Keratinocyte (primary cell): ENCODE data around the gene TCEANC. TPM values are rescaled to one million over a fixed set of nuclear protein-coding genes. Genes with fewer than 3 reads are reported as not detected.

ENCODE experiments used
- DNase-seq: peaks from one replicate; pipeline ENCODE4 v3.0.0-alpha.2; 2011; ENCODE audit warnings: low read depth, missing footprints, low spot score
- FAIRE-seq: peaks from 2 replicates; lab custom pipeline; 2011; peaks lifted over from hg19 to GRCh38; lab: Jason Lieb, UNC
- H2AFZ ChIP-seq: 2 replicates; pipeline ENCODE4 v1.6.0; 2012; ENCODE audit warnings: low read length, control low read depth, inconsistent platforms; ENCODE audit not compliant: control insufficient read depth
- H3K27ac ChIP-seq: 2 replicates; pipeline ENCODE4 v1.5.1; 2011; ENCODE audit warnings: low read length; ENCODE audit not compliant: control insufficient read depth, insufficient read depth
- H3K27me3 ChIP-seq: 3 replicates; pipeline ENCODE4 v1.6.0; 2011; ENCODE audit warnings: low read length; ENCODE audit not compliant: control insufficient read depth, insufficient read depth; ENCODE audit errors: extremely low read depth
- H3K36me3 ChIP-seq, 2 experiments: 2 replicates in 1 of 2; 3 replicates in 1 of 2; pipeline ENCODE4 v1.5.1; 2011; ENCODE audit warnings: low read length in 2 of 2, mild to moderate bottlenecking in 1 of 2; ENCODE audit not compliant: control insufficient read depth in 2 of 2, insufficient read depth in 2 of 2; ENCODE audit errors: extremely low read depth in 1 of 2
- H3K4me1 ChIP-seq: 3 replicates; pipeline ENCODE4 v1.5.1; 2011; ENCODE audit warnings: low read length; ENCODE audit not compliant: control insufficient read depth, insufficient read depth; ENCODE audit errors: extremely low read depth
- H3K4me2 ChIP-seq: 3 replicates; pipeline ENCODE4 v1.6.0; 2011; ENCODE audit warnings: low read depth, low read length; ENCODE audit not compliant: control insufficient read depth, insufficient read depth; ENCODE audit errors: extremely low read depth
- H3K4me3 ChIP-seq, 3 experiments: fragments of 200-600 bp in 1 of 3; sonication (generic) in 1 of 3; 2 replicates in 2 of 3; 3 replicates in 1 of 3; pipeline ENCODE4 v1.5.1; 2011 to 2016; ENCODE audit warnings: low read length in 3 of 3, mild to moderate bottlenecking in 3 of 3, control low read depth in 2 of 3, inconsistent platforms in 1 of 3, low read depth in 1 of 3, mixed read lengths in 1 of 3, mixed run types in 1 of 3, moderate library complexity in 1 of 3; ENCODE audit not compliant: control insufficient read depth in 2 of 3, insufficient read depth in 2 of 3; ENCODE audit errors: extremely low read depth in 1 of 3
- H3K79me2 ChIP-seq: 2 replicates; pipeline ENCODE4 v1.6.0; 2012; ENCODE audit warnings: low read length; ENCODE audit not compliant: control insufficient read depth, insufficient read depth
- H3K9ac ChIP-seq: 3 replicates; pipeline ENCODE4 v1.6.0; 2011; ENCODE audit warnings: low read length; ENCODE audit not compliant: control insufficient read depth, insufficient read depth; ENCODE audit errors: extremely low read depth
- H3K9me1 ChIP-seq: 3 replicates; pipeline ENCODE4 v1.6.0; 2011; ENCODE audit warnings: low read length; ENCODE audit not compliant: control insufficient read depth, insufficient read depth; ENCODE audit errors: extremely low read depth
- H3K9me3 ChIP-seq: 2 replicates; pipeline ENCODE4 v1.5.1; 2012; ENCODE audit warnings: low read depth, low read length; ENCODE audit not compliant: control insufficient read depth
- H4K20me1 ChIP-seq: 3 replicates; pipeline ENCODE4 v1.6.0; 2011; ENCODE audit warnings: low read length; ENCODE audit not compliant: control insufficient read depth, insufficient read depth; ENCODE audit errors: extremely low read depth
- EZH2 ChIP-seq: IDR thresholded peaks from one replicate; pipeline ENCODE4 v1.6.1; 2012; ENCODE audit warnings: inconsistent platforms, mild to moderate bottlenecking, low read length, moderate library complexity
- dilution Hi-C: fragments of 300-500 bp; cut with MboI; formaldehyde crosslinking; loops from one replicate; pipeline ENCODE4 v1.7.0; 2020; ENCODE audit warnings: low sequenced_read_pairs; ENCODE audit not compliant: extremely low pct_ligation_motif_present
- polyA plus RNA-seq, 5 experiments: library from polyadenylated mRNA; depleted of rRNA in 3 of 5; stranded (reverse) in 3 of 5; stranded (forward) in 1 of 5; unstranded in 1 of 5; fragments of >200 nt; gene quantifications; 1 replicate in 1 of 5; 2 replicates in 3 of 5; 3 replicates in 1 of 5; pipeline versions ENCODE4 v1.2.1 to v1.2.3, GENCODE V29; 2011 to 2012; ENCODE audit warnings: missing spikeins in 2 of 5, low read depth in 1 of 5, low replicate concordance in 1 of 5
- TF ChIP-seq, protein P1 (sequence below), 3 experiments: IDR thresholded peaks in 1 of 3; conservative IDR thresholded peaks in 1 of 3; optimal IDR thresholded peaks in 1 of 3; 2 replicates in 2 of 3; 3 replicates in 1 of 3; pipeline versions ENCODE3 to v1.5.1; 2011; ENCODE audit warnings: low read length in 3 of 3, mild to moderate bottlenecking in 3 of 3, moderate library complexity in 2 of 3, control low read depth in 1 of 3, inconsistent platforms in 1 of 3; ENCODE audit not compliant: insufficient read depth in 2 of 3; ENCODE audit errors: extremely low read depth in 1 of 3

The TCEANC gene
- polyA plus RNA-seq, 1 donor (not counting 4 experiments of a cell fraction or from before 2014, with no cell fraction given) = 1.8 TPM

DNA sequence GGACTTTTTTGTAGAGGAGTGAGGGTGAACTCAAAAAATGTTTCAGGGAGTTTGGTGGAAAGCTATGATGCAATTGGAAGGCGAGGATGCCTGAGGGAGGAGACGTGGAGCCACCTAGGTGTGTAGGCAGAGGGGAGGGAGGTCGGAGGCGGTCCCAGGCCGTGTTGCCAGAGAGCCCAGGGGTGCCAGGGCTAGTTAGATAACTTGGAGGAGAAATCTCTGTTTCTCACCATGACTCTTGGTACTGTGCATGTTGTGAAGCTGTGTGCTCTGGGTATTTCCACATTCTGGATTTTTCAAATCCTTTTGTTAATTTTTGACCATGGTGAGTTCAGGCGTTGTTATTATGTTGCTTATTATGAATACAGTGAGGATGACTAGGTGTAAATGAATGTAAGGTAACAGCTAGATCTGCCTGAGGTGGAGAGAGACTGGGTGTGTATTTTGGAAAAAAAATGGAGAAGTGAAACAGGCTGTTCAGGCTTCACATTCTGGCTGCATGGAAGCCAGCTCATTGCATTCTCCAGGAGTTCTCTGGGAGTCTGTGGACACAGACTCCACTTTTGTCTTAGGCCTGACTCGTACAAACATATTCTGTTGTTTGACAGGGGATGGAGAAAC, 40.5 kb downstream of the TCEANC start:
- Histone ChIP-seq H3K27ac (peak overlapping the region; percentile 85), H3K9me1 (no peaks in the 10 kb centered on the region), H3K36me3 (peaks cover 2 to 3% of the 10 kb centered on the region in 2 experiments), H3K27me3 (no peaks in the 10 kb centered on the region), H3K9ac (peak overlapping the region; percentile 66), H2AFZ (no peak overlapping the region), H3K9me3 (no peaks in the 10 kb centered on the region), H3K4me1 (peaks cover 38% of the 10 kb centered on the region), H3K4me2 (peak overlapping the region; percentile 82), H4K20me1 (no peaks in the 10 kb centered on the region), H3K79me2 (peaks cover 60% of the 10 kb centered on the region), H3K4me3 (peak overlapping the region in 2 of 3 experiments; percentile 23 to 33)
- dilution Hi-C loops = no loop called here
- DNase-seq (no peak), FAIRE-seq (no peak)
- no peak for TF ChIP-seq EZH2
- TF ChIP-seq, protein P1, sequence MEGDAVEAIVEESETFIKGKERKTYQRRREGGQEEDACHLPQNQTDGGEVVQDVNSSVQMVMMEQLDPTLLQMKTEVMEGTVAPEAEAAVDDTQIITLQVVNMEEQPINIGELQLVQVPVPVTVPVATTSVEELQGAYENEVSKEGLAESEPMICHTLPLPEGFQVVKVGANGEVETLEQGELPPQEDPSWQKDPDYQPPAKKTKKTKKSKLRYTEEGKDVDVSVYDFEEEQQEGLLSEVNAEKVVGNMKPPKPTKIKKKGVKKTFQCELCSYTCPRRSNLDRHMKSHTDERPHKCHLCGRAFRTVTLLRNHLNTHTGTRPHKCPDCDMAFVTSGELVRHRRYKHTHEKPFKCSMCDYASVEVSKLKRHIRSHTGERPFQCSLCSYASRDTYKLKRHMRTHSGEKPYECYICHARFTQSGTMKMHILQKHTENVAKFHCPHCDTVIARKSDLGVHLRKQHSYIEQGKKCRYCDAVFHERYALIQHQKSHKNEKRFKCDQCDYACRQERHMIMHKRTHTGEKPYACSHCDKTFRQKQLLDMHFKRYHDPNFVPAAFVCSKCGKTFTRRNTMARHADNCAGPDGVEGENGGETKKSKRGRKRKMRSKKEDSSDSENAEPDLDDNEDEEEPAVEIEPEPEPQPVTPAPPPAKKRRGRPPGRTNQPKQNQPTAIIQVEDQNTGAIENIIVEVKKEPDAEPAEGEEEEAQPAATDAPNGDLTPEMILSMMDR (optimal IDR thresholded peaks at IDR 0.05 in 1 of 3, IDR thresholded peaks at IDR 0.05 in 1 of 3, conservative IDR thresholded peaks at IDR 0.05 in 1 of 3; ENCODE audit: extremely low read depth in 1 of 3, insufficient read depth in 2 of 3, low read length in 3 of 3) = no peak

DNA sequence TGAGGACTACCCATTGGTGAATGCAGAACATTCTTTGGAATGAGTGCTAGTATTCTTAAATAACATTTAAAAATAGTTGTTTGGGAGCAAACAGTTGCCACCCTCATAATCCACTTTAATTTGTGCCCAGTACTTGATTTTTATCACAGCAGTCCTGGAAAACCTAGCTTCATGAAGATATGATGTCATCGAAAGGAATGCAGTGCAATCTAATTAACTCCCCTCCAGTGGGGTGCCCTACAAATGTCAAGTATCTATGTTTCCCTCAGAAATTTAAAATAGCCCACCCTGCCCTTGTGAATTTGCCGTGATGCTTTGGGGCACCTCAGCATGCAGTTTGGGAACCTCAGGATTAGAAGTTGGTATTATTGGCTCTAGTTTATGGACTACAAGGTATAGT, 41.4 kb downstream of the TCEANC start:
- FAIRE-seq = no peak
- no peak for DNase-seq
- Histone ChIP-seq H2AFZ (no peak overlapping the region), H4K20me1 (no peaks in the 10 kb centered on the region), H3K9ac (peak overlapping the region; percentile 66), H3K79me2 (peaks cover 59% of the 10 kb centered on the region), H3K4me3 (no peak overlapping the region), H3K4me2 (peak overlapping the region; percentile 82), H3K36me3 (peaks cover 2 to 3% of the 10 kb centered on the region in 2 experiments), H3K27ac (peak overlapping the region; percentile 85), H3K27me3 (no peaks in the 10 kb centered on the region), H3K9me1 (no peaks in the 10 kb centered on the region), H3K9me3 (no peaks in the 10 kb centered on the region), H3K4me1 (peaks cover 44% of the 10 kb centered on the region)
- dilution Hi-C loops = no loop called here
- TF ChIP-seq, protein P1 (optimal IDR thresholded peaks at IDR 0.05 in 1 of 3, IDR thresholded peaks at IDR 0.05 in 1 of 3, conservative IDR thresholded peaks at IDR 0.05 in 1 of 3; ENCODE audit: extremely low read depth in 1 of 3, insufficient read depth in 2 of 3, low read length in 3 of 3) = no peak
- TF ChIP-seq EZH2 = no peak
